DND-41 (cell line): Measurements from ENCODE around the gene ZBED1.
"Not testable (repeated sequence)": the region's sequence is repeated elsewhere in the genome, so short reads cannot be mapped to it uniquely, and the experiment has no call there.

Experiments
- ATAC-seq: fragments of 200-7000 bp; cut with Tn5 transposase; 3 replicates; pipeline ENCODE4 v1.9.1; 2021; ENCODE audit warnings: low read depth; ENCODE audit not compliant: insufficient read depth
- DNase-seq: peaks from one replicate; pipeline ENCODE4 v3.0.0-alpha.2; 2020
- H2AFZ ChIP-seq: 2 replicates; pipeline ENCODE4 v1.6.0; 2012; ENCODE audit warnings: low read depth, low read length
- H3K27ac ChIP-seq: 2 replicates; pipeline ENCODE4 v1.5.1; 2012; ENCODE audit warnings: low read length, inconsistent platforms
- H3K27me3 ChIP-seq: fragments of 200-600 bp; sonication (generic); 2 replicates; pipeline ENCODE4 v1.6.0; 2012; ENCODE audit warnings: low read length, mild to moderate bottlenecking, inconsistent platforms; ENCODE audit not compliant: insufficient read depth, poor library complexity
- H3K36me3 ChIP-seq: 2 replicates; pipeline ENCODE4 v1.5.1; 2012; ENCODE audit warnings: low read length, inconsistent platforms; ENCODE audit not compliant: insufficient read depth
- H3K4me1 ChIP-seq: 2 replicates; pipeline ENCODE4 v1.5.1; 2012; ENCODE audit warnings: mild to moderate bottlenecking, low read length; ENCODE audit not compliant: insufficient read depth
- H3K4me2 ChIP-seq: 2 replicates; pipeline ENCODE4 v1.6.0; 2012; ENCODE audit warnings: mild to moderate bottlenecking, moderate library complexity, low read length, inconsistent platforms; ENCODE audit not compliant: insufficient read depth
- H3K4me3 ChIP-seq, 2 experiments: fragments of 200-600 bp in 1 of 2; shearing (Covaris generic) in 1 of 2; 2 replicates each; pipeline ENCODE4 v1.5.1; 2012 to 2016; ENCODE audit warnings: inconsistent platforms in 2 of 2, low read length in 2 of 2, mild to moderate bottlenecking in 2 of 2, low read depth in 1 of 2, moderate library complexity in 1 of 2
- H3K79me2 ChIP-seq: 2 replicates; pipeline ENCODE4 v1.6.0; 2012; ENCODE audit warnings: low read length, inconsistent platforms; ENCODE audit not compliant: insufficient read depth
- H3K9ac ChIP-seq: 2 replicates; pipeline ENCODE4 v1.6.0; 2012; ENCODE audit warnings: low read depth, mild to moderate bottlenecking, inconsistent platforms, low read length, moderate library complexity
- H3K9me3 ChIP-seq: 2 replicates; pipeline ENCODE4 v1.5.1; 2012; ENCODE audit warnings: low read length, moderate library complexity, mild to moderate bottlenecking, inconsistent platforms; ENCODE audit not compliant: insufficient read depth, severe bottlenecking
- H4K20me1 ChIP-seq: 2 replicates; pipeline ENCODE4 v1.6.0; 2012; ENCODE audit warnings: low read length; ENCODE audit not compliant: insufficient read depth
- CTCF ChIP-seq: IDR thresholded peaks from 2 replicates; pipeline ENCODE4 v1.5.1; 2012; ENCODE audit warnings: borderline replicate concordance, low read length, moderate library complexity, mild to moderate bottlenecking; ENCODE audit not compliant: poor library complexity, severe bottlenecking; ENCODE audit errors: extremely low read depth
- EZH2 ChIP-seq: IDR thresholded peaks from 3 replicates; pipeline ENCODE4 v1.6.1; 2012; ENCODE audit warnings: borderline replicate concordance, low read depth, mild to moderate bottlenecking, moderate library complexity, low read length, inconsistent platforms; ENCODE audit not compliant: severe bottlenecking

Gene ZBED1

GRCh38 chrX:2538031-2538757, 37.4 kb upstream of the ZBED1 start:
- no peak overlapping the region for H3K9ac ChIP-seq
- TF ChIP-seq EZH2 (no peak), CTCF (no peak)
- H3K4me1 ChIP-seq = no peaks in the 10 kb centered on the region
- H3K9me3 ChIP-seq = no peaks in the 10 kb centered on the region
- no peaks in the 10 kb centered on the region for H4K20me1 ChIP-seq
- no peaks in the 10 kb centered on the region for H3K27me3 ChIP-seq
- H3K27ac ChIP-seq = no peak overlapping the region
- no peaks in the 10 kb centered on the region for H3K79me2 ChIP-seq
- H3K4me2 ChIP-seq = no peak overlapping the region
- ATAC-seq (no peak), DNase-seq (no peak)
- H2AFZ ChIP-seq = no peak overlapping the region
- H3K36me3 ChIP-seq = no peaks in the 10 kb centered on the region
- no peak overlapping the region for H3K4me3 ChIP-seq

GRCh38 chrX:2536974-2537373, 36.2 kb upstream of the ZBED1 start:
- H3K79me2 ChIP-seq = no peaks in the 10 kb centered on the region
- no peaks in the 10 kb centered on the region for H3K9me3 ChIP-seq
- H3K9ac ChIP-seq = no peak overlapping the region
- TF ChIP-seq CTCF (no peak), EZH2 (no peak)
- H3K4me2 ChIP-seq = no peak overlapping the region
- no peak overlapping the region for H3K27ac ChIP-seq
- no peak overlapping the region for H2AFZ ChIP-seq
- no peaks in the 10 kb centered on the region for H3K4me1 ChIP-seq
- no peak for ATAC-seq
- H4K20me1 ChIP-seq = no peaks in the 10 kb centered on the region
- DNase-seq = no peak
- no peaks in the 10 kb centered on the region for H3K27me3 ChIP-seq
- H3K4me3 ChIP-seq = no peak overlapping the region
- no peaks in the 10 kb centered on the region for H3K36me3 ChIP-seq

- DNase-seq (no peak), ATAC-seq (no peak)
- H3K79me2 ChIP-seq = no peaks in the 10 kb centered on the region
- no peaks in the 10 kb centered on the region for H3K36me3 ChIP-seq
- no peak overlapping the region for H3K9ac ChIP-seq
- no peak for TF ChIP-seq CTCF
- no peak for TF ChIP-seq EZH2
- H2AFZ ChIP-seq = no peak overlapping the region
- no peaks in the 10 kb centered on the region for H3K27me3 ChIP-seq
- no peak overlapping the region for H3K4me3 ChIP-seq
- H3K4me2 ChIP-seq = no peak overlapping the region
- no peaks in the 10 kb centered on the region for H3K4me1 ChIP-seq
- H3K9me3 ChIP-seq = no peaks in the 10 kb centered on the region
- no peak overlapping the region for H3K27ac ChIP-seq
- no peaks in the 10 kb centered on the region for H4K20me1 ChIP-seq
These were observed 35.4 kb upstream of the ZBED1 start for GRCh38 chrX:2536141-2536540.

- not testable (repeated sequence) for ATAC-seq, H4K20me1 ChIP-seq, H3K9me3 ChIP-seq, H3K79me2 ChIP-seq, H3K36me3 ChIP-seq, H2AFZ ChIP-seq, DNase-seq, H3K27me3 ChIP-seq, H3K4me2 ChIP-seq, H3K9ac ChIP-seq, H3K4me3 ChIP-seq, H3K27ac ChIP-seq, H3K4me1 ChIP-seq
These were observed 33.7 kb upstream of the ZBED1 start for GRCh38 chrX:2534261-2535021.
